WTC11 (cell line): Measurements from ENCODE around the gene PRRT4. TPM values are rescaled to one million over a fixed set of nuclear protein-coding genes. Genes with fewer than 3 reads are reported as not detected.

ENCODE experiments used
- ATAC-seq: fragments of 200-7000 bp; cut with Tn5 transposase; 2 replicates; pipeline ENCODE4 v1.10.0; 2021; ENCODE audit warnings: mild to moderate bottlenecking, moderate library complexity
- CTCF ChIA-PET: fragments of 300-600 bp; sonication (Branson Sonifier 250); formaldehyde crosslinking; loops from one replicate; lab custom pipeline; 2021; ENCODE audit warnings: antibody characterized with exemption; lab: Charles Lee
- POLR2A ChIA-PET: fragments of 350-600 bp; sonication (Branson Sonifier 250); formaldehyde crosslinking; loops from one replicate; lab custom pipeline; 2021; ENCODE audit warnings: antibody characterized with exemption; lab: Charles Lee
- DNase-seq: peaks from one replicate; pipeline ENCODE4 v3.0.0; 2021; ENCODE audit warnings: low spot score
- H3K27ac Mint-ChIP-seq: 2 replicates; pipeline ENCODE4 v1.8.0; 2021; ENCODE audit warnings: mixed read lengths
- H3K27me3 Mint-ChIP-seq: 2 replicates; pipeline ENCODE4 v1.8.0; 2021; ENCODE audit warnings: low read depth, mild to moderate bottlenecking, moderate library complexity, mixed read lengths
- H3K36me3 Mint-ChIP-seq: 2 replicates; pipeline ENCODE4 v1.8.0; 2021; ENCODE audit warnings: mixed read lengths
- H3K4me1 Mint-ChIP-seq: 2 replicates; pipeline ENCODE4 v1.8.0; 2022; ENCODE audit warnings: mixed read lengths
- H3K4me3 Mint-ChIP-seq: 2 replicates; pipeline ENCODE4 v1.8.0; 2021; ENCODE audit warnings: mild to moderate bottlenecking, moderate library complexity, mixed read lengths
- H3K9me3 Mint-ChIP-seq: 2 replicates; pipeline ENCODE4 v1.8.0; 2021; ENCODE audit warnings: mixed read lengths
- CDX4 ChIP-seq: fragments of 250-450 bp; sonication (Bioruptor Pico); IDR thresholded peaks from 2 replicates; pipeline ENCODE4 v1.9.0; 2021; ENCODE audit warnings: moderate library complexity, mild to moderate bottlenecking, inconsistent platforms, borderline replicate concordance
- CTCF ChIP-seq: fragments of 200-600 bp; IDR thresholded peaks from 2 replicates; pipeline ENCODE4 v1.8.0; 2022; ENCODE audit warnings: antibody characterized with exemption
- ELF4 ChIP-seq: sonication (generic); formaldehyde crosslinking; IDR thresholded peaks from 2 replicates; pipeline ENCODE4 v1.8.1; 2022; ENCODE audit warnings: low read depth, mild to moderate bottlenecking, moderate library complexity, missing genetic modification reagents
- FOXP1 ChIP-seq: sonication (generic); formaldehyde crosslinking; IDR thresholded peaks from 2 replicates; pipeline ENCODE4 v1.8.0; 2022; ENCODE audit warnings: missing genetic modification reagents, mild to moderate bottlenecking, moderate library complexity, borderline replicate concordance
- FOXP4 ChIP-seq: sonication (generic); formaldehyde crosslinking; IDR thresholded peaks from 2 replicates; pipeline ENCODE4 v1.8.0; 2022; ENCODE audit warnings: mild to moderate bottlenecking, missing genetic modification reagents
- GTF2I ChIP-seq: fragments of 250-450 bp; sonication (Bioruptor Pico); conservative IDR thresholded peaks from 2 replicates; pipeline ENCODE4 v1.4.0; 2021; ENCODE audit warnings: mild to moderate bottlenecking
- HMGA2 ChIP-seq: fragments of 250-450 bp; sonication (Bioruptor Pico); IDR thresholded peaks from 2 replicates; pipeline ENCODE4 v1.4.0; 2021; ENCODE audit warnings: mild to moderate bottlenecking, moderate library complexity
- IRF2 ChIP-seq: sonication (generic); formaldehyde crosslinking; IDR thresholded peaks from 2 replicates; pipeline ENCODE4 v1.8.0; 2022; ENCODE audit warnings: low read depth, missing genetic modification reagents, borderline replicate concordance
- KAT7 ChIP-seq: sonication (generic); formaldehyde crosslinking; IDR thresholded peaks from 2 replicates; pipeline ENCODE4 v1.8.1; 2023; ENCODE audit warnings: missing genetic modification reagents, mild to moderate bottlenecking, borderline replicate concordance
- MAX ChIP-seq: sonication (generic); formaldehyde crosslinking; IDR thresholded peaks from 2 replicates; pipeline ENCODE4 v1.8.0; 2022; ENCODE audit warnings: mild to moderate bottlenecking, missing genetic modification reagents
- OVOL2 ChIP-seq: fragments of 250-450 bp; sonication (Bioruptor Pico); IDR thresholded peaks from 2 replicates; pipeline ENCODE4 v1.9.0; 2021; ENCODE audit warnings: mild to moderate bottlenecking, borderline replicate concordance
- SMAD4 ChIP-seq: sonication (generic); formaldehyde crosslinking; IDR thresholded peaks from 2 replicates; pipeline ENCODE4 v1.8.0; 2022; ENCODE audit warnings: mild to moderate bottlenecking, missing genetic modification reagents
- SP1 ChIP-seq: sonication (generic); formaldehyde crosslinking; conservative IDR thresholded peaks from 2 replicates; pipeline ENCODE4 v1.8.1; 2022; ENCODE audit warnings: missing genetic modification reagents
- TCF7 ChIP-seq: sonication (generic); formaldehyde crosslinking; IDR thresholded peaks from 2 replicates; pipeline ENCODE4 v1.8.0; 2022; ENCODE audit warnings: mild to moderate bottlenecking, low read depth, missing genetic modification reagents, moderate library complexity
- USF1 ChIP-seq: sonication (generic); formaldehyde crosslinking; IDR thresholded peaks from 2 replicates; pipeline ENCODE4 v1.8.0; 2022; ENCODE audit warnings: mild to moderate bottlenecking, missing genetic modification reagents
- ZMAT4 ChIP-seq: fragments of 250-450 bp; sonication (Bioruptor Pico); IDR thresholded peaks from 2 replicates; pipeline ENCODE4 v1.9.0; 2021; ENCODE audit warnings: mild to moderate bottlenecking
- ZNF232 ChIP-seq: sonication (generic); formaldehyde crosslinking; IDR thresholded peaks from 2 replicates; pipeline ENCODE4 v1.8.0; 2022; ENCODE audit warnings: mild to moderate bottlenecking, missing genetic modification reagents
- total RNA-seq: library from RNA; stranded (reverse); gene quantifications from 3 replicates; pipeline ENCODE4 v1.2.3, GENCODE V29; 2021

The PRRT4 gene
- total RNA-seq, 1 experiment from 2014 or later = 1.2 TPM

GRCh38 chr7:128303133-128303532, 58.4 kb downstream of the PRRT4 start (continued):
- TF ChIP-seq MAX = no peak
- TF ChIP-seq CDX4 (CRISPR knock-in tag) = no peak
- TF ChIP-seq USF1 (CRISPR knock-in tag) = no peak
- TF ChIP-seq HMGA2 (CRISPR knock-in tag) = no peak

- peaks cover 24% of the 10 kb centered on the region for H3K36me3 Mint-ChIP-seq
- ChIA-PET CTCF (interaction anchor here (0.7 to 3.1 kb wide), 3 partner anchors 9 to 79 kb away, joined by 3 to 9 read pairs (median 5); no protein-coding TSS in a partner anchor), POLR2A (interaction anchor here (0.6 to 1.7 kb wide), 2 partner anchors 10 to 25 kb away, joined by 3 to 4 read pairs; no protein-coding TSS in a partner anchor)
- H3K4me3 Mint-ChIP-seq = no peak overlapping the region
- DNase-seq (no peak), ATAC-seq (no peak)
- H3K27ac Mint-ChIP-seq = no peak overlapping the region
- H3K9me3 Mint-ChIP-seq = no peaks in the 10 kb centered on the region
- peaks cover 34% of the 10 kb centered on the region for H3K4me1 Mint-ChIP-seq
- H3K27me3 Mint-ChIP-seq = no peaks in the 10 kb centered on the region; the same call in 1 of the 2 replicates
- TF ChIP-seq CTCF (no peak), FOXP1 (no peak), CDX4 (CRISPR knock-in tag) (no peak), ZMAT4 (no peak), SP1 (CRISPR knock-in tag) (no peak), GTF2I (CRISPR knock-in tag) (no peak), IRF2 (CRISPR knock-in tag) (no peak), TCF7 (no peak), OVOL2 (no peak), ELF4 (CRISPR knock-in tag) (no peak), SMAD4 (no peak), ZNF232 (CRISPR knock-in tag) (no peak), FOXP4 (CRISPR knock-in tag) (no peak), KAT7 (CRISPR knock-in tag) (no peak)
These were observed 59.4 kb downstream of the PRRT4 start for GRCh38 chr7:128302139-128302538.

Other genes with a start within 250 kb of the PRRT4 start
- gene LEP, start 120.4 kb downstream of the PRRT4 start, total RNA-seq = not detected in 3 replicates
- 51.5 to 66.1 TPM (median 56.2 TPM) in 3 replicates for gene RBM28, start 17.8 kb downstream of the PRRT4 start, total RNA-seq
- 42.8 to 54.2 TPM (median 44.1 TPM) in 3 replicates for gene IMPDH1, start 48.3 kb upstream of the PRRT4 start, total RNA-seq
- 28.3 to 29.5 TPM (median 28.7 TPM) in 3 replicates for gene HILPDA, start 94.2 kb upstream of the PRRT4 start, total RNA-seq
- gene METTL2B, start 115.1 kb upstream of the PRRT4 start, total RNA-seq = 38.6 to 40.4 TPM (median 39.6 TPM) in 3 replicates